Stimulated activated CD4-positive, alpha-beta T cell treated with anti-CD3 and anti-CD28 coated beads, Interleukin-4, amount 100 ng/mL, for 48 hours (primary cell): ENCODE data around the gene HES4.
"Not testable (repeated sequence)": the region's sequence is repeated elsewhere in the genome, so short reads cannot be mapped to it uniquely, and the experiment has no call there.

Experiments
- DNase-seq, 2 donors: peaks; one replicate each; pipeline ENCODE4 v3.0.0-alpha.2; 2020; ENCODE audit warnings: low read depth in 2 of 2

Gene HES4

GRCh38 chr1:978835-979743 is 20.8 kb downstream of the HES4 start:
- no peak for DNase-seq

- no peak for DNase-seq
Observed at GRCh38 chr1:978069-978834, 21.6 kb downstream of the HES4 start.

- DNase-seq = not testable (repeated sequence)
Observed at GRCh38 chr1:976791-977190, 23.1 kb downstream of the HES4 start.

GRCh38 chr1:975896-976683 is 23.8 kb downstream of the HES4 start:
- peak in 1 of 2 donors; percentile 62 for DNase-seq

GRCh38 chr1:975365-975764 is 24.5 kb downstream of the HES4 start:
- DNase-seq = no peak

GRCh38 chr1:974687-975328 is 25.1 kb downstream of the HES4 start:
- DNase-seq = no peak

GRCh38 chr1:974293-974640 is 25.6 kb downstream of the HES4 start:
- no peak for DNase-seq

- no peak for DNase-seq
Observed at GRCh38 chr1:973459-974292, 26.2 kb downstream of the HES4 start.

- no peak for DNase-seq
Observed at GRCh38 chr1:972726-973458, 27.0 kb downstream of the HES4 start.

GRCh38 chr1:971751-972506 is 28.0 kb downstream of the HES4 start:
- DNase-seq = no peak

- no peak for DNase-seq
Observed at GRCh38 chr1:970973-971730, 28.7 kb downstream of the HES4 start.

- DNase-seq = no peak
Observed at GRCh38 chr1:970242-970972, 29.5 kb downstream of the HES4 start.

GRCh38 chr1:969260-969855 is 30.5 kb downstream of the HES4 start:
- no peak for DNase-seq

GRCh38 chr1:967466-968343 is 32.2 kb downstream of the HES4 start:
- no peak for DNase-seq

- DNase-seq = peak; percentile 78 to 83
Observed at GRCh38 chr1:966704-967300, 33.1 kb downstream of the HES4 start.

- no peak for DNase-seq
Observed at GRCh38 chr1:966135-966703, 33.7 kb downstream of the HES4 start, which contains the start of gene PLEKHN1. PLEKHN1 (plus strand) TSS chr1:966482; CDS start chr1:966532, 50 bp downstream.
